Activated CD4-positive, alpha-beta T cell treated with anti-CD3 and anti-CD28 coated beads for 36 hours (primary cell): Measurements from ENCODE around the gene TTC28. TPM values are rescaled to one million over a fixed set of nuclear protein-coding genes. Genes with fewer than 3 reads are reported as not detected.
"Not testable (repeated sequence)": the region's sequence is repeated elsewhere in the genome, so short reads cannot be mapped to it uniquely, and the experiment has no call there.

Experiments used
- ATAC-seq: fragments of 200-7000 bp; cut with Tn5 transposase; one replicate; pipeline ENCODE4 v1.10.0; 2021; ENCODE audit warnings: mild to moderate bottlenecking, moderate library complexity
- CTCF ChIA-PET: fragments of 350-600 bp; sonication (Branson Sonifier 250); formaldehyde crosslinking; loops from one replicate; lab custom pipeline; 2021; ENCODE audit warnings: antibody characterized with exemption; lab: Charles Lee
- POLR2A ChIA-PET: fragments of 350-600 bp; sonication (Branson Sonifier 250); formaldehyde crosslinking; loops from one replicate; lab custom pipeline; 2021; ENCODE audit warnings: antibody characterized with exemption, inconsistent platforms; lab: Charles Lee
- DNase-seq: peaks from one replicate; pipeline ENCODE4 v3.0.0-alpha.2; 2020
- H3K27ac Mint-ChIP-seq: one replicate; pipeline ENCODE4 v1.8.0; 2021; ENCODE audit warnings: mixed read lengths
- H3K27me3 Mint-ChIP-seq: one replicate; pipeline ENCODE4 v1.8.0; 2021; ENCODE audit warnings: mixed read lengths
- H3K36me3 Mint-ChIP-seq: one replicate; pipeline ENCODE4 v1.8.0; 2021; ENCODE audit warnings: low read depth, mixed read lengths
- H3K4me1 Mint-ChIP-seq: one replicate; pipeline ENCODE4 v1.8.0; 2021; ENCODE audit warnings: mixed read lengths
- H3K4me3 Mint-ChIP-seq: one replicate; pipeline ENCODE4 v1.8.0; 2021; ENCODE audit warnings: mild to moderate bottlenecking, moderate library complexity, mixed read lengths
- H3K9me3 Mint-ChIP-seq: one replicate; pipeline ENCODE4 v1.8.0; 2021; ENCODE audit warnings: low read depth, mixed read lengths
- intact Hi-C, 2 experiments: fragments of 100-400 bp; cut with DNase I in 1 of 2; cut with micrococcal nuclease in 1 of 2; formaldehyde crosslinking; loops; one replicate each; pipeline versions ENCODE4 v1.14.2 to v1.15.1; 2022 to 2024; cut with DNase I, micrococcal nuclease
- total RNA-seq, 2 experiments: library from RNA; stranded (reverse); gene quantifications; one replicate each; pipeline ENCODE4 v1.2.3, GENCODE V29; 2021

The TTC28 gene
- total RNA-seq, 2 experiments from 2014 or later, result 1.0 to 1.4 TPM

GRCh38 chr22:28171712-28172111 lies 507.9 kb downstream of the TTC28 start:
- Mint-ChIP-seq H3K4me1 (no peaks in the 10 kb centered on the region), H3K27me3 (no peaks in the 10 kb centered on the region), H3K27ac (no peak overlapping the region), H3K9me3 (peaks cover 3% of the 10 kb centered on the region), H3K4me3 (no peak overlapping the region), H3K36me3 (no peaks in the 10 kb centered on the region)
- ChIA-PET CTCF (interaction anchor here (0.7 kb wide), 1 partner anchor 15 kb away, joined by 3 read pairs; no protein-coding TSS in a partner anchor), POLR2A (no interaction called here)
- DNase-seq (no peak), ATAC-seq (no peak)
- intact Hi-C loops, result no loop called here

- ATAC-seq (no peak), DNase-seq (no peak)
- Mint-ChIP-seq H3K4me3 (no peak overlapping the region), H3K36me3 (no peaks in the 10 kb centered on the region), H3K4me1 (no peaks in the 10 kb centered on the region), H3K9me3 (peaks cover 4% of the 10 kb centered on the region), H3K27me3 (no peaks in the 10 kb centered on the region), H3K27ac (no peak overlapping the region)
- intact Hi-C loops, result no loop called here
- POLR2A ChIA-PET, result no interaction called here
- CTCF ChIA-PET, result no interaction called here
Observed at GRCh38 chr22:28171115-28171514, 508.5 kb downstream of the TTC28 start.

DNA sequence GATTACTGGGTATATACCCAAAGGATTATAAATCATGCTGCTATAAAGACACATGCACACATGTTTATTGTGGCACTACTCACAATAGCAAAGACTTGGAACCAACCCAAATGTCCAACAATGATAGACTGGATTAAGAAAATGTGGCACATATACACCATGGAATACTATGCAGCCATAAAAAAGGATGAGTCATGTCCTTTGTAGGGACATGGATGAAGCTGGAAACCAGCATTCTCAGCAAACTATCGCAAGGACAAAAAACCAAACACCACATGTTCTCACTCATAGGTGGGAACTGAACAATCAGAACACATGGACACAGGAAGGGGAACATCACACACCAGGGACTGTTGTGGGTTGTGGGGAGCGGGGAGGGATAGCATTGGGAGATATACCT lies 510.3 kb downstream of the TTC28 start:
- H3K4me3 Mint-ChIP-seq, CTCF ChIA-PET, H3K9me3 Mint-ChIP-seq, POLR2A ChIA-PET, ATAC-seq, H3K4me1 Mint-ChIP-seq, intact Hi-C loops, H3K27me3 Mint-ChIP-seq, H3K27ac Mint-ChIP-seq, DNase-seq, H3K36me3 Mint-ChIP-seq: not testable (repeated sequence)

DNA sequence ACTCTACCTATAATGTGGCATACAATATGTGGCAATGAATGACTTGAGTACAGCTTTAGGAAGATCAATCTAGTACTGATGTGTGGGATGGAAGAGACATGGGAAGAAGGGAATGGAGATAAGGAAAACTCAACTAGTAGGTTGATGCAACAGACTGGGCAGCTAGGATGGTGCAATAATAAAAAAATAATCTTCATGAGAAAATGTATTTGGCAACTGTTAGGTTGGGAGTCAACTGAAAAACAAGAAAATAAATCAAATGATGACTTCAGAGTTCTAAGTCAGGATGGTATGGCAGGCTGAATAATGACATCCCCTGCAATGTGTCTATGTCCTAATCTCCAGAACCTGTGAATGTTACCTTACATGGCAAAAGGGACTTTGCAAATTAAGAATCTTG lies 523.8 kb downstream of the TTC28 start:
- no peaks in the 10 kb centered on the region for H3K36me3 Mint-ChIP-seq
- H3K4me3 Mint-ChIP-seq, result no peak overlapping the region
- ChIA-PET POLR2A (no interaction called here), CTCF (no interaction called here)
- ATAC-seq, result no peak
- no peak overlapping the region for H3K27ac Mint-ChIP-seq
- DNase-seq, result no peak
- intact Hi-C loops, result no loop called here
- no peaks in the 10 kb centered on the region for H3K27me3 Mint-ChIP-seq
- H3K4me1 Mint-ChIP-seq, result no peaks in the 10 kb centered on the region
- peaks cover 4% of the 10 kb centered on the region for H3K9me3 Mint-ChIP-seq

- ChIA-PET POLR2A (no interaction called here), CTCF (no interaction called here)
- Mint-ChIP-seq H3K4me1 (no peaks in the 10 kb centered on the region), H3K36me3 (no peaks in the 10 kb centered on the region), H3K27me3 (no peaks in the 10 kb centered on the region), H3K4me3 (no peak overlapping the region), H3K9me3 (peaks cover 4% of the 10 kb centered on the region), H3K27ac (no peak overlapping the region)
- DNase-seq (no peak), ATAC-seq (no peak)
- intact Hi-C loops, result no loop called here
Observed at GRCh38 chr22:28154861-28155260, 524.8 kb downstream of the TTC28 start.

DNA sequence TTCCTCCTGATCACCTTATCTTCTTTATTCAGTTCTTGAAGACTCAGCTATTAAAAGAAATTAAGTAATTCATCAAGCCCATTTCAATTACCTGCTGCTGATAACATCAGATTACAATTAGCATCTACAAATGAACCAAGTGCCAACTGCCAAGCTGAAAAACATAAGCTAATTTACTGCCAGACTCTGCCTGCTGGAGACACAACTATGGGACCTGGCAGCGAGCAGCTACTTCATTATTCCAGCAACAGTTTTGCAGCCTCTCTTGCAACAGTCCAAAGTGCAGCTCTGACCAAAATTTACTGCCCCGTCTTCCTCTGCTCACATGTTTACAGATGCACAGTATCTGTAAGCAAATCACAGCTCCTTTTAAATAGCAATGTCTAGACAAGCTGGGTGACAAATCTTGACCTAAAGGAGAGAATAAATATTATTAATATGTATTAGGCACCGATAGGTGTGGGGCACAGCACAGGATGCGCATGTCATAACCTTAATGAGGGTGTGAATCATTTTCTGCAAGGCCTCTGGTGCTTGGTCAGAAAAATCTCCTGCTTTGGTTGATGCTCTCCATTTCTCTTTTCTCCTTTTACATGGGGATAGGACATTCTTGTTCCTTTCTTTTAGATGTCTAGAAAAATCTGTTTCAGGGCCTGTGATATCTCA lies 528.4 kb downstream of the TTC28 start:
- POLR2A ChIA-PET, result no interaction called here
- intact Hi-C loops, result no loop called here
- Mint-ChIP-seq H3K27me3 (no peaks in the 10 kb centered on the region), H3K27ac (no peak overlapping the region), H3K9me3 (no peaks in the 10 kb centered on the region), H3K4me3 (no peak overlapping the region), H3K36me3 (no peaks in the 10 kb centered on the region), H3K4me1 (no peaks in the 10 kb centered on the region)
- no peak for DNase-seq
- CTCF ChIA-PET, result interaction anchor here (0.7 to 0.8 kb wide), 2 partner anchors 16 to 134 kb away, joined by 3 to 4 read pairs; no protein-coding TSS in a partner anchor
- no peak for ATAC-seq

- Mint-ChIP-seq H3K9me3 (no peaks in the 10 kb centered on the region), H3K36me3 (no peaks in the 10 kb centered on the region), H3K27ac (no peak overlapping the region), H3K4me3 (no peak overlapping the region), H3K27me3 (no peaks in the 10 kb centered on the region), H3K4me1 (no peaks in the 10 kb centered on the region)
- ATAC-seq (no peak), DNase-seq (no peak)
- intact Hi-C loops, result no loop called here
- ChIA-PET POLR2A (no interaction called here), CTCF (no interaction called here)
Observed at GRCh38 chr22:28148816-28149465, 530.7 kb downstream of the TTC28 start.

- no peaks in the 10 kb centered on the region for H3K4me1 Mint-ChIP-seq
- no peaks in the 10 kb centered on the region for H3K27me3 Mint-ChIP-seq
- H3K4me3 Mint-ChIP-seq, result no peak overlapping the region
- intact Hi-C loops, result no loop called here
- ChIA-PET POLR2A (no interaction called here), CTCF (interaction anchor here (0.8 kb wide), 1 partner anchor 52 kb away, joined by 3 read pairs; no protein-coding TSS in a partner anchor)
- no peaks in the 10 kb centered on the region for H3K9me3 Mint-ChIP-seq
- DNase-seq, result no peak
- ATAC-seq, result no peak
- H3K27ac Mint-ChIP-seq, result no peak overlapping the region
- no peaks in the 10 kb centered on the region for H3K36me3 Mint-ChIP-seq
Observed at GRCh38 chr22:28147401-28147800, 532.2 kb downstream of the TTC28 start.

DNA sequence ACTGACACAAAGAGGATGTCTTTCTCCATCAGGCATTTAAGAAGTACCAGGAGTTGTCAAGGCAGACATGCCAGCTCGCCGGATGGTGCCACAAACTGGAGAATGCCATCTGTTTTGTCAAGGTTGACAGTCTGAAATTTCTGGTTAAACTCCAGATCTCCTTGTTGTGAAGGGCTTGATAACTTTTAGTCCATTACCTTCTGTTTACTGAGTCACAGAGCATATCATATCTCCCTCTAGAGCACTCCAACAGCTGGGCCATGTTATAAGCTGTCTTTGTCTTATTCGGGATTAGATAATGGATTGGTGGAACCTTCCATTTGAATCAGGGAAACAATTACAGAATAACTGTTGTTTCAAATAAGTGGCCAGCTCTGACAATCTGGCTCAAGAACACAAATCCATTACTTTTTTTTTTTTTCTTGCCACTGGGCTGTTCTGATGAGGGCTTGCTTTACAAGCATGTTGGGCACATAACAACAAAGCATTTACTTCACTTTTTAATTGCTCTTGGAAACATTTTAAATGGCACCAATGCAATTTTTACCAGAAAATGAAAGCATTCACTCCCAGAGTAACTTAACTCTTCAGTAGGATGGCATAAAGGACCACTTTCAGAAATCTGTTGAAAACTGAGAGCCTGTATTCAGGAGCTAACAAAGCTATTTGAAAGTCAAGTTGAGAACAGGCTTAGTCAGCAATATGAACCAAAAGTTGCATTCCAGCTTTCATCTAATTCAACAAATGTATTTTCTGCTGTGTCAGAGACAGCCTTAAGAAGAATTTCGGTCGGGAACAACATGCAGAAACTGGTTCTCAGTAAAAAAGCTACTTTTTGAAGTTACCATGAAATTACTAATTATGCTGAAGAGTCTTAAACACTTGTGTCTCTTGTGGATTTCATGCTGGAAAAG lies 533.0 kb downstream of the TTC28 start:
- Mint-ChIP-seq H3K9me3 (no peaks in the 10 kb centered on the region), H3K27me3 (no peaks in the 10 kb centered on the region), H3K36me3 (no peaks in the 10 kb centered on the region), H3K4me1 (no peaks in the 10 kb centered on the region), H3K4me3 (no peak overlapping the region), H3K27ac (no peak overlapping the region)
- intact Hi-C loops, result no loop called here
- no peak for ATAC-seq
- ChIA-PET CTCF (no interaction called here), POLR2A (no interaction called here)
- DNase-seq, result no peak

DNA sequence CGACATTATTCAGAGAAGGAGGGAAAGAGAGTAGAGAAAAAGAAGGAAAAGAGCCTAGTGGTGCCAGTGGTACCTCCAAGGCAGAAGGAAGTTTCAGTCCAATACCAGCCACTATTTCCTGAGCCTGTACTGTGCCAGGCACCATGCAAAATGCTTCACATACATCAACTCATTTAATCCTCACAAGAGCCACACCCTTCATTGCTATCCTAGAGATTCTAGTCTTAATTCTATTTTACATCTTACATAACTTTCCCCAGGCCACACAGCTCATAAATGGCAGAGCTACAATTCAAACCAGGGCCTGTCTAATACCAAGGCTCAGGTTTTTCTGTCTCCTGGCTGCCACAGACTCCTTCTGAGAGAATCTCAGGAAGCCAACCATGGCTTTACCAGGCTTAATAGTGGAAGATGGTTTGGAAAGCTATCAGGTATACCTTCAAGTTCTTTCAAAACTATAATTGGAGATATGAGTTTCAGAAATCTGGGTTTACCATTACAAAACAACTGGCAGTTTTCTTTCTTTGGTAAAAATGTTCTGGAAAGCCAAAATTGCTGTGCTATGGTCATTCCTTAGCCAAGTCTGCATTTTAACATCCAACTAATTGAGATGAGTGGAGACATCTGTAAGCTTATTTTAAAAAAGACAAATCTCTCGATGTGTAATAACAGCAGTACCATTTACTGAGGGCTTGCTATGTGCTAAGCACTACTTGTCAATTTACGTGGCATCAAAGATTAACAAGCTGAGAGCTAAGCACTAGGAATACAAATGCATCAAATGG lies 535.5 kb downstream of the TTC28 start:
- Mint-ChIP-seq H3K4me1 (no peaks in the 10 kb centered on the region), H3K36me3 (no peaks in the 10 kb centered on the region), H3K9me3 (no peaks in the 10 kb centered on the region), H3K27me3 (no peaks in the 10 kb centered on the region), H3K27ac (no peak overlapping the region), H3K4me3 (no peak overlapping the region)
- ChIA-PET CTCF (interaction anchor here (0.5 kb wide), 1 partner anchor 111 kb away, joined by 4 read pairs; no protein-coding TSS in a partner anchor), POLR2A (interaction anchor here (0.7 kb wide), 1 partner anchor 663 kb away, joined by 3 read pairs; no protein-coding TSS in a partner anchor)
- DNase-seq (no peak), ATAC-seq (no peak)
- intact Hi-C loops, result no loop called here
